NOMO-1 (cell line): ENCODE data around the gene P2RY14.
A peak's percentile ranks its signal among the peaks of the same experiment; 100 is the strongest.

ENCODE experiments used
- DNase-seq, 2 experiments: peaks; one replicate each; lab custom pipeline; 2025; ENCODE audit not compliant: unreplicated experiment in 2 of 2; lab: John Stamatoyannopoulos, UW

The P2RY14 gene

GRCh38 chr3:151219056-151219455, 59.3 kb downstream of the P2RY14 start:
- DNase-seq = peak in 1 of 2 experiments; percentile 19

GRCh38 chr3:151218136-151218535, 60.2 kb downstream of the P2RY14 start:
- DNase-seq = no peak

GRCh38 chr3:151216641-151217607, 61.4 kb downstream of the P2RY14 start:
- peak in 1 of 2 experiments; percentile 15 for DNase-seq

DNA sequence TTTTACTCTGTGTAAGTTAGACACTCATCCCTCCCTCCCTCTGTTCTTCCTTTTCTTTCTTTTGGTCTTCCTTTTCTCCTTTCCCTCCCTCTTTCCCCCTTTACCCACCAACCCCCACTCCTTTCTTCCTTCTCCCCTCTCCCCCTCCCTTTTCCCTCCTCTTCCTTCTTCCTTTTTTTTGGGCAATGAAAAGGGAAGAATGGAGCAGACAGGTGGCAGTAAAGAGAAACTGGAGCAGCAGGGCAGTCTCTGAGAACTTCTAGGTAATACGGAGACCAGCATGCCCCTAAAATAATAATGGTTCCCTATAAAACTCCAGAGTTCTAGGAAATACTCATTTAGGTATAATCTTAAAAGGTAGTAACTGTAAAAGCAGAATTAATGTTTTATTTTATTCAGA, 63.9 kb downstream of the P2RY14 start:
- no peak for DNase-seq

DNA sequence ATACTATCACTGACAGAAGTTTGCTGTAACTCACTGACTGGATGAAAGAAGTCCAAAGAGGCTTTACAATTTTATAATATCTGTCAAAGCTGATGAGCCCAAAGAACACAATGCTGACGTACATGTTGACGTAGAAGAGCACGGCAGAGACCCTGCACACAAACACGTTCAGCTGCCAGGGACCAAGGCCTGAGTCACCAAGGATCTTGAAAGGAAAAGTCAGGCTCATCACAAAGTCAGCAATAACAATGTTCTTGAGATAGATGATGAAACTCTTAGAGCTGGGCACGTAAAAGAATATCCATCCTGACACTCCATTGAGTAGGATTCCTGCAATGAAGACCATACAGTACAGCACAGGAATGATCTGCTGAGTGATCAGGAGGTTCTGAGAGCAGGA, 64.5 kb downstream of the P2RY14 start:
- DNase-seq = no peak

- no peak for DNase-seq
These were observed 65.2 kb downstream of the P2RY14 start for GRCh38 chr3:151213151-151213550.

- DNase-seq = peak; percentile 39 to 60
These were observed 67.5 kb downstream of the P2RY14 start for GRCh38 chr3:151210676-151211381.

DNA sequence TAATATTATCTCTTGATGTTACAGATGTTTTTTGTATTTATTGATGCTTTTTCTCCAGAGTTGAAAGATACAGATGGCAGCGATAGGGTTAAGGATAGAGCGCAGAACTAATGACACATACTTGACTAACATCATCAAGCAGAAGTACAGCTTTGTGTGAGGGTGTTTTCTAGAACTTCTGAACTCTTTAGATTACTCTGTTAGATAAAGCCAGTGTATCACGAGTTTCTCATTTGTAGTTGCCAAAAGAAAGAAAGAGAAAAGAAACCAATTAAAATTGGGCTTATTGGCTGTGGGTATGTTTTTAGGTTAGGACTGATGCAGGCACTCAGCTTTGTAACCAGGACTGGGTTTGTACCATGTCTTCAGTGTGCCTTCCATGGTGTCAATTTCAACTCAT, 68.7 kb downstream of the P2RY14 start:
- DNase-seq = no peak

DNA sequence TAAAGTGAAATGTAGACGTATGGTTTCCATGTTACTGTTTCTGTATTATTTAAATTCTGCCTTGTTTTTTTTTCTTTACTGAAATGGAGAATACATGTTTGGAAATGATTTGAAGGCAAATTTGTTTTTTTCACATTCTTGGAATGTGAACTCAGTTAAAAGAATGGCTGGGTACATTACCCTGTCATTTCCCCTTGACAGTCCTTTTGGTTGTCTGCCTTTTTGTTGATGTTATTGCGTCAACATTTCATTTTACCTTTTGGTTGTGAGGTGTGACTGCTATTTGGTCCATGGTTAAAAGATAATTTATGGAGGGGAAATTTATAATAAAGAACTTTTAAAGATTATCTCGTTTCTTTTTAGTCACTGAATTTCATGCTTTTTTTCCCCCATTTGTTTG, 72.1 kb downstream of the P2RY14 start:
- no peak for DNase-seq

DNA sequence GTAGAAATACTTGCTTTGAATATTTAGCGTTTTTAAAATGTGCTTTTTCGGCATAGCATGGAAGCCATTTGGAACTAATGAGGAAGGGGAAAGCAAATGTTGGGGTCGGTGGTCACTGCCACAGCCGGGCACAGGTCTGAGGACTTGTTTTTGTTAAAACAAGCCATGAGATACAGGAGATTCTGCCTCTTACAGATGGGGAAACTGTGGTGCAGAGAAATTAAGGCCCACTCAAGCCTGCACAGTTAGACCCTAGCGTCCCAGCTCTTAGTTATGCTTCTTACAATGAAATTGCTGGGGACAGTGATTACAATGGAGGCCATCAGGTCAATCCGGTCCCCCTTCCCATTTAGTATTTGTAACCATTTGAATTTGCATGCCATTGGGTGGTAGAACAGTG, 72.9 kb downstream of the P2RY14 start:
- no peak for DNase-seq

- no peak for DNase-seq
These were observed 73.6 kb downstream of the P2RY14 start for GRCh38 chr3:151204530-151205402.

DNA sequence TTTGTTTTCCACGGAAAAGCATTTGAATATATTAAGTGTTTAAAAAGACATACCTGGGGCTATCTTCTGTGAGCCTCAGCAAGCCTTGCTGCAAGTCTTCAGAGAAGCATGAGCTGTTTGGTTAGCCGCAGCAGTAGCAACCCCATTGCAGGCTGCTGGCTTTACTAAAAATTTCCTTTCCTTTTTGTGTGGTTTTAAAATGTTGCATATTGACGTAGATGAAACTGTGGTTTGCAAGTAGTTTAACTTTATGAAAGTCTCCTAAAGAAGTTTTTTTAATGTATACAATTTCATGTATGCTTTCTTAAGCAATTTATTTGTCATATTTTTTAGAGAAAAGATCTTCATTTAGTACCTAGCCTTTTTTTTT, 75.3 kb downstream of the P2RY14 start, which contains the start of gene GPR171:
Gene GPR171 (minus strand): TSS at position 166 of the 370 bp plus-strand sequence. CDS start 3,830 bp downstream, outside the sequence.
- DNase-seq = no peak

DNA sequence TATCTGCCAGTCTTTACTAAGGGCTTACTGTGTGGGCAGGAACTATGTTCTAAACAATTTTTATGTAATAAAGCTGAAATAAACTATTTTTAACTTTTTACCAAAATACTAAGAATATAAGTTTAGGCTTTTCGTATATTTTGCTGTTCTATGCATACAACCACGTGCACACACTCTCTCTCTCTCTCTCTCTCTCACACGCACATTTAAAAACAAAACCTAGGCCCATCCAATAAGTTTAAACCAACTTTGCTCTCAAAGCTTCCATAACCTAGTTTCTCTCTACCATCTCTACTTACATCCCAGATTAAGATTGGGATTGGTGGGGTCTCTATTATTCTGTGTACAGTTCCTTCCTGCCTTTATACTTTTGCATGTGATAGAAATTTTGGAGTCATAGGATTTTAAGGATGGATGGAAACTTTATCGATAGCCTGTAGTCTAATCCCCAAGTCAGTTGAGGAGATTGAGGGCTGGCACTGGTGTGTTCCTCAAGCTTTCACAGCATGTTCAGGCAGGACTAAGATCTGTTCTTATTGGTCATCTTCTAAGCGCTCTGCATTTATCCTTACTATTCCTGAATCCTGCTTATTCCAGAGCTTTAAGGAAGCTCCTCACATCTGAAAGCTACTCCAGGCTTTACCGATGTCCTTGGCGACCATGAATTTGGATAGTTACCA, 77.2 kb downstream of the P2RY14 start:
- no peak for DNase-seq

DNA sequence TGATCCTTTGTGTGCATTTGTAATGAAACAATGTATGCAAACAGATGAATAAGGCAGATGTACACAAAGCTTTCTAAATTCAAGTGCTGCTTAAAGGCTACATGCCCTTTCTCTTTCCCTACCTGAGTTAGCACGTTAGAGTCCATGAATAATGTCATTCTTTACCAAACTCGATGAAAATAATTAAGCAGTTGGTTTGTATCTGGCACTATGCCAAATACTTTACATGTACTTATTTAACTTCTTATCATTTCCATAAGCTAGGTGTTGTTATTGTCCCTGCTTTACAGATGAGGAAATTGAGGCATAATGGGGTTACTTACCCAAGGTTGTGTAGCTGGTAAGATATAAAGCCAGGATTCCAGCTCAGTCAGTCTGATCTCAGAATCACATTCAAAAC, 77.8 kb downstream of the P2RY14 start:
- DNase-seq = no peak

GRCh38 chr3:151199554-151200438, 78.5 kb downstream of the P2RY14 start:
- DNase-seq = no peak

DNA sequence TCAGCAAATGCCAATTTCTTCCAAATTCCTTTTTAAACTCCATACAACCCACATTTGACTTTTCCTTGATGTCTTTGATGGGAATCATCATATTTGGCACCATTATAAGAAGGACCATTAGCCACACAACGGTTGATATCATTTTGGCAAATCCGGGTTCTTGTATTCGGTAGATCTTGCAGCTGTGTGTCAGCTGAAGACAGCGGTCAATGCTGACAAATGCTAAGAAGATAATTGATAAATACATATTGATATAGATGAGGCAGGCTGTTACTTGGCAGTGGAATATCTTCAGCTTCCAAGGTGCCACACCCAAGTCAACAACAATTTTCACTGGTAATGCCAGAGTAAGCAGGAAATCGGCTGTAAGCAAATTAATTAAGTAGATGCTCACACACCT, 79.5 kb downstream of the P2RY14 start:
- no peak for DNase-seq

DNA sequence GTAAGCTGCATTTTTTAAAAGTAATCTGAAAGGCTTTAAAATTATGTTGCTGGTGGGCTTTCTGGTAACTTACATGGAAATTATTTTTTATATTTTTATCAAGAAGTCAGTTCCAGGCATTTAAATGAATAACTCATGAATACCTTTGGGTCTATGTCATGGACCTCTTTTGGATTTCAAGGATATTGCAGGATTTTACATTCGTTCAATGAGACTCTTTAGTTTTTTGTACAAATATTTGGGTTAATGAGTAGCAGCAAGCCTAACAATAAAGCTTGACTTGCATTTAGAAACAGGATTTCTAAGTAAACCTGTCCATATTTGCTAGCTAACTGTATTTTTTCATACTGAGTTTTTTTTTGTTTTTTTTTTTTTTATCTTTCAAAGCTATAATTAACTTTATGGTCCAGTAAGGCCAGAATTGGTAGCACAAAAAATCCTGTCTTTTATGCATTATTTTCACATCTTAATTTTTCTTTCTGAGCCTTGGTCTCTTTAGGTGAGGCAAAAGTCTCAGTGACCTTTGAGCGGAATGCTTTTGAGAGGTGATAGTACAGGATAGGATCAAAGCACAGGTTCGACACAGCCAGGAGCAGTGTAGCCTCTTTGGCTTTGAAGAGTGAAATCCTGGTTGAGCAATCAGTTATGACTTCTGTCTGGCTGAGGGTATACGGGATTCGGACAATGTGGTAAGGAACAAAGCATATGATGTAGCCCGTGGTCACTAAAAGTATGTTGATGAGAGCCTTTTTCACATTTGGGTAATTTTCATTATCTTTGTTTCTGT, 80.2 kb downstream of the P2RY14 start:
- DNase-seq = no peak

DNA sequence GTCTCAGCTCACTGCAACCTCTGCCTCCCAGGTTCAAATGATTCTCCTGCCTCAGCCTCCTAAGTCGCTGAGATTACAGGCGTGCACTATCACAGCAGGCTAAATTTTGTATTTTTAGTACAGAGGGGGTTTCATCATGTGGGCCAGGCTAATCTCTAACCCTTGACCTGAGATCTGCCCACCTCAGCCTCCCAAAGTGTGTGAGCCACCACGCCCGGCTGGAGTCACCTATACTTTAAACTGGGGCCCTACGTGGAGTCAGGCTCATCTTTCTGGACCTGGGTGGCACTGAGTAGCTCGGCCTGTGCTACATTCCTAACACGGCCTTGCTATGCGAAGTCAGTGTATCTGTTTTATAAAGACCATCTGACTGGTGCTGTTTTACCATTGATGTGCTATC, 81.1 kb downstream of the P2RY14 start:
- no peak for DNase-seq

DNA sequence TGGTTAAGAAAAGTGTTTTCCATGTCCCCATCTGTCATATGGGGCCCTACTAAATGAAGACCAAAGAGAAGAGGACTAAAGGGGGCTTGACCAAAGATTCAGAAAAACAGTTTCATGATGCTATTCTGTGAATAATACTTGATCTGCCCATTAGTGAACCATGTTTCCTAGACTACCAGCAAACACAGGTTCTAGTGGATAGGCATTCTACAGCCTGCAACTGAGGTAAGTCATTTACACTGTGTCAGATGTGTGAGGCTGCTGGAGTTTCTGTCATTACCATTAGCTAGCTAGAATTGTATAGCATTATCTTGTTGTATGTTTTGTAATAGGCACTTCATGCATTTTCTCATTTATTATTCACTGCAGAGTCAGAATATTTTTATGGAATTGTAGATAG, 81.9 kb downstream of the P2RY14 start:
- no peak for DNase-seq
